Kidney (tissue), 14 donors: Measurements from ENCODE around the gene CCDC69. TPM values are rescaled to one million over a fixed set of nuclear protein-coding genes. Genes with fewer than 3 reads are reported as not detected.

Experiments
- DNase-seq, 5 donors: peaks; one replicate each; pipeline ENCODE4 v3.0.0-alpha.2; 2013 to 2020
- FAIRE-seq: peaks from 2 replicates; lab custom pipeline; 2012; peaks lifted over from hg19 to GRCh38; lab: Jason Lieb, UNC
- H3K27ac ChIP-seq, 2 donors: one replicate each; pipeline ENCODE4 v1.7.0; 2013; ENCODE audit warnings: low read depth in 2 of 2, low read length in 2 of 2, inconsistent platforms in 1 of 2
- H3K27me3 ChIP-seq: one replicate; pipeline ENCODE4 v1.7.1; 2013; ENCODE audit warnings: low read length, inconsistent platforms; ENCODE audit not compliant: control insufficient read depth, insufficient read depth
- H3K36me3 ChIP-seq, 3 donors: one replicate each; pipeline versions ENCODE4 v1.7.0 to v1.7.1; 2013; ENCODE audit warnings: low read length in 3 of 3, control low read depth in 1 of 3, inconsistent platforms in 1 of 3; ENCODE audit not compliant: insufficient read depth in 3 of 3, control insufficient read depth in 2 of 3
- H3K4me1 ChIP-seq, 3 donors: one replicate each; pipeline versions ENCODE4 v1.7.0 to v1.7.1; 2013; ENCODE audit warnings: low read length in 3 of 3, inconsistent platforms in 1 of 3, low read depth in 1 of 3; ENCODE audit not compliant: control insufficient read depth in 2 of 3, insufficient read depth in 2 of 3
- H3K4me3 ChIP-seq, 3 donors: one replicate each; pipeline versions ENCODE4 v1.7.0 to v1.8.1; 2013; ENCODE audit warnings: low read length in 3 of 3, control low read depth in 1 of 3, inconsistent platforms in 1 of 3
- H3K9ac ChIP-seq, 3 donors: one replicate each; pipeline versions ENCODE4 v1.7.0 to v1.7.1; 2013; ENCODE audit warnings: low read length in 3 of 3, control low read depth in 1 of 3, inconsistent platforms in 1 of 3
- H3K9me3 ChIP-seq, 3 donors: one replicate each; pipeline versions ENCODE4 v1.7.0 to v1.7.1; 2013; ENCODE audit warnings: low read length in 3 of 3, control low read depth in 1 of 3, inconsistent platforms in 1 of 3; ENCODE audit not compliant: control insufficient read depth in 2 of 3, insufficient read depth in 1 of 3
- intact Hi-C: fragments of 100-400 bp; cut with DNase I; formaldehyde crosslinking; loops from one replicate; pipeline ENCODE4 v1.11.1; 2022
- polyA plus RNA-seq: library from polyadenylated mRNA; stranded (reverse); fragments of 350-450 nt; fragmentation: Illumina TruSeq; extraction: RNeasy Lipid Tissue Mini Kit (QIAGEN cat#74804); gene quantifications from one replicate; pipeline ENCODE4 v1.2.3, GENCODE V29; 2014; ENCODE audit warnings: low read depth, low replicate concordance; ENCODE audit not compliant: insufficient read depth
- total RNA-seq: library from RNA; stranded (reverse); fragmentation: NEBNext Ultra II Directional; extraction: Animal tissue kit (Norgen Biotek cat#: 25700); gene quantifications from one replicate; pipeline ENCODE4 v1.2.1, GENCODE V29; 2021
- TF ChIP-seq, protein P1 (sequence below): IDR thresholded peaks from 3 replicates; pipeline ENCODE4 v1.5.1; 2012; ENCODE audit warnings: mild to moderate bottlenecking, moderate library complexity, borderline replicate concordance; ENCODE audit not compliant: insufficient read depth; ENCODE audit errors: extremely low read depth
- donor health status: control.
- donor health status: control.
- donor health status: control.
- donor health status: control.
- donor health status: control.
- donor health status: DM: yes; HTN: yes; CAD: no.
- donor health status: Normal renal cell carcinoma (clear cell type).

The CCDC69 gene
- total and polyA plus RNA-seq, 2 donors from 2014 or later: 11.1 to 22.8 TPM

- TF ChIP-seq, protein P1, sequence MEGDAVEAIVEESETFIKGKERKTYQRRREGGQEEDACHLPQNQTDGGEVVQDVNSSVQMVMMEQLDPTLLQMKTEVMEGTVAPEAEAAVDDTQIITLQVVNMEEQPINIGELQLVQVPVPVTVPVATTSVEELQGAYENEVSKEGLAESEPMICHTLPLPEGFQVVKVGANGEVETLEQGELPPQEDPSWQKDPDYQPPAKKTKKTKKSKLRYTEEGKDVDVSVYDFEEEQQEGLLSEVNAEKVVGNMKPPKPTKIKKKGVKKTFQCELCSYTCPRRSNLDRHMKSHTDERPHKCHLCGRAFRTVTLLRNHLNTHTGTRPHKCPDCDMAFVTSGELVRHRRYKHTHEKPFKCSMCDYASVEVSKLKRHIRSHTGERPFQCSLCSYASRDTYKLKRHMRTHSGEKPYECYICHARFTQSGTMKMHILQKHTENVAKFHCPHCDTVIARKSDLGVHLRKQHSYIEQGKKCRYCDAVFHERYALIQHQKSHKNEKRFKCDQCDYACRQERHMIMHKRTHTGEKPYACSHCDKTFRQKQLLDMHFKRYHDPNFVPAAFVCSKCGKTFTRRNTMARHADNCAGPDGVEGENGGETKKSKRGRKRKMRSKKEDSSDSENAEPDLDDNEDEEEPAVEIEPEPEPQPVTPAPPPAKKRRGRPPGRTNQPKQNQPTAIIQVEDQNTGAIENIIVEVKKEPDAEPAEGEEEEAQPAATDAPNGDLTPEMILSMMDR: no peak
- Histone ChIP-seq H3K9me3 (no peaks in the 10 kb centered on the region), H3K9ac (peak overlapping the region in 1 of 3 donors; percentile 2), H3K27ac (peak overlapping the region in 1 of 2 donors; percentile 90), H3K4me3 (peak overlapping the region in 1 of 3 donors; percentile 64), H3K4me1 (peaks cover 4 to 44% (median 29%) of the 10 kb centered on the region in 3 donors), H3K27me3 (no peaks in the 10 kb centered on the region), H3K36me3 (no peaks in the 10 kb centered on the region)
- intact Hi-C loops: no loop called here
- DNase-seq (no peak), FAIRE-seq (no peak)
These were observed 68.7 kb downstream of the CCDC69 start for GRCh38 chr5:151154931-151155774.

- no peaks in the 10 kb centered on the region for H3K27me3 ChIP-seq
- H3K9me3 ChIP-seq: no peaks in the 10 kb centered on the region
- H3K9ac ChIP-seq: no peak overlapping the region
- DNase-seq: no peak
- no peaks in the 10 kb centered on the region for H3K36me3 ChIP-seq
- FAIRE-seq: no peak
- no peak overlapping the region for H3K4me3 ChIP-seq
- H3K4me1 ChIP-seq: peaks cover 6 to 46% (median 30%) of the 10 kb centered on the region in 3 donors
- H3K27ac ChIP-seq: no peak overlapping the region
- TF ChIP-seq, protein P1: no peak
- intact Hi-C loops: no loop called here
These were observed 70.1 kb downstream of the CCDC69 start for GRCh38 chr5:151153766-151154272.

GRCh38 chr5:151153300-151153699 lies 70.6 kb downstream of the CCDC69 start:
- no peaks in the 10 kb centered on the region for H3K27me3 ChIP-seq
- intact Hi-C loops: no loop called here
- no peaks in the 10 kb centered on the region for H3K36me3 ChIP-seq
- H3K9ac ChIP-seq: no peak overlapping the region
- no peak overlapping the region for H3K27ac ChIP-seq
- TF ChIP-seq, protein P1: no peak
- H3K9me3 ChIP-seq: no peaks in the 10 kb centered on the region
- FAIRE-seq (no peak), DNase-seq (no peak)
- H3K4me3 ChIP-seq: no peak overlapping the region
- peaks cover 6 to 44% (median 30%) of the 10 kb centered on the region in 3 donors for H3K4me1 ChIP-seq
